ENCODE data around the gene LRRC4B.
"Not testable (repeated sequence)": the region's sequence is repeated elsewhere in the genome, so short reads cannot be mapped to it uniquely, and the experiment has no call there.

LRRC4B gene

DNA sequence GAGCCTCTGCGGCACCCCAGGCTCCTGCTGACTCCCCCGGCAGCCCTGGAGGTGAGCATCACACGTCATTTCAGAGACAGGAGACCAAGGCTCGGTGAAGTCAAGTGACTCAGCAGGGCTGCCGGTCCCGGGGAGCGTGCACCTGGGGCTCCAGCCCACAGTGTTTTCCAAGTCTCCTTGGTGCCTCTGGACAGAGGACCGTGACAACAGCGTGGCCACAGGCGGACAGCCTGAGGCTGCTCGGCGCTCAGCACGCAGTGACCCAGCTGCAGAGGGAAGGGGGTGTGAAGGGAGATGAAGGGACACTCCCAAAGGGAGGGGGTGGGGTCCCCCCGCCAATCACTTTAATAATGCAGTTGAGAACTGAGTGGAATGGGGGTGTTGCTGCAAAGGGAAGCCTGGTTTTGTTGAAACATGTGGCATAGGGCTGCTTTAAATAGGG, 37.0 kb downstream of the LRRC4B start:
- Mint-ChIP-seq H3K27ac (no peak overlapping the region), H3K27me3 (ENCODE audit: low read depth) (no peaks in the 10 kb centered on the region), H3K4me1 (ENCODE audit: low read depth) (no peaks in the 10 kb centered on the region), H3K9me3 (peaks cover 5% of the 10 kb centered on the region), H3K36me3 (ENCODE audit: low read depth) (no peaks in the 10 kb centered on the region), H3K4me3 (no peak overlapping the region)

DNA sequence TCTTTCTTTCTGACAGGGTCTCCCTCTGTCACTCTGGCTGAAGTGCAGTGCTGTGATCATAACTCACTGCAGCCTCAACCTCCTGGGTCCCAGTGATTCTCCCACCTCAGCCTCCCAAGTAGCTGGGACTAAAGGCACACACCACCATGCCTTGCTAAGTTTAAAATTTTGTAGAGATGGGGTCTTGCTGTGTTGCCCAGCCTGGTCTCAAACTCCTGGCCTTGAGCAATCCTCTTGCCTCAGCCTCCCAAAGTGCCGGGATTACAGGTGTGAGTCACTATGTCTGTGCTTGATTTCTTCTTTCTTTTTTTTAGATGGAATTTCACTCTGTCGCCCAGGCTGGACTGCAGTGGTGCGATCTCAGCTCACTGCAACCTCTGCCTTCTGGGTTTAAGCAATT, 40.2 kb downstream of the LRRC4B start:
- not testable (repeated sequence) for H3K4me1 Mint-ChIP-seq (ENCODE audit: low read depth); H3K9me3 Mint-ChIP-seq; H3K27me3 Mint-ChIP-seq (ENCODE audit: low read depth); H3K36me3 Mint-ChIP-seq (ENCODE audit: low read depth); H3K4me3 Mint-ChIP-seq; H3K27ac Mint-ChIP-seq

DNA sequence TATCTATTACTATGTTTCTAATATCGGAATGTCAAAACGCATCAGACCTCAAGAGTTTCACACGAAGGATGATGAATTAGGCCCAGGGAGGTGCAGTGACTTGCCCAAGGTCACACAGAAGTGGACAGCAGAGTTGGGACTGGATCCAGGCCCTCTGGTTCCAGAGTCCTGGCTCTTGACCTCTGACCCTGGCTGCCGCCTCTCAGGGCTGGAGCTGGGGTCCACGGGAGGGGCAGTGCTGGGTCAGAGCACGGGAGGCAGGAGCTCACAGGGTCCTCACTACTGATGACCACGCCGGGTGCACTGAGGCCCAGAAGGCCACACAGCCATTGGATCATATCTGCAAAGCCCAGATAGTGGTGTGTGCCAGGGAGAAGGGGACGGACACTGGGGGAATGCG, 45.4 kb downstream of the LRRC4B start:
- Mint-ChIP-seq H3K36me3 (ENCODE audit: low read depth) (no peaks in the 10 kb centered on the region), H3K4me3 (no peak overlapping the region), H3K9me3 (no peaks in the 10 kb centered on the region), H3K4me1 (ENCODE audit: low read depth) (no peaks in the 10 kb centered on the region), H3K27me3 (ENCODE audit: low read depth) (no peaks in the 10 kb centered on the region), H3K27ac (no peak overlapping the region)

DNA sequence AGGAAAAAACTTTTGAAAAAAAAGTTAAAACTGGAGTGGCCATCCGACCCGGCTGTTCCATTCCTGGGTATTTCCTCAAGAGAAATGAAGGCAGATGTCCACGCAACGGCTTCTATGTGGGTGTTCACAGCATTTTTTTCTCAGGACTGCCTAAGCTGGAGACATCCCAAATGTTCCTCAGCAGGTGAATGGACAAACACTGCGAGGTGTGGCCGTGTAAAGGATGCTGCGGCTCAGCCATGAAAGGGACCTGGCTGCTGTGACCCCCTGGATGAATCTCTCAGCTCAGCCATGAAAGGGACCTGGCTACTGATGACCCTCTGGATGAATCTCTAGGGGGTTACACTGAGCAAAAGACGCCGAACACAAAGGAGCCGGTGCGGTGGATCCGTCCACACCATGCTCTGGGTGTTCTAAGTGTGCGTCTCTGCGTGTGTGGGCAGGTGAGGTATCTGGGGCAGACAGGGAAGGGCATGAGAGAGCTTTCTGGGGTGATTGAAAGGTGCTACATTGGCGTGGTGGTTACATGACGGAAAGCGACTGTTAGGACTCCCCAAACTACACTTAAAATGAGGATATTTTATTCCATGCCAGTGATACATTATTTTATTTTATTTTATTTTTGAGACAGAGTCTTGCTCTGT, 47.3 kb downstream of the LRRC4B start:
- Mint-ChIP-seq H3K4me3 (no peak overlapping the region), H3K4me1 (ENCODE audit: low read depth) (no peaks in the 10 kb centered on the region), H3K27ac (no peak overlapping the region), H3K36me3 (ENCODE audit: low read depth) (no peaks in the 10 kb centered on the region), H3K9me3 (no peaks in the 10 kb centered on the region), H3K27me3 (ENCODE audit: low read depth) (no peaks in the 10 kb centered on the region)

DNA sequence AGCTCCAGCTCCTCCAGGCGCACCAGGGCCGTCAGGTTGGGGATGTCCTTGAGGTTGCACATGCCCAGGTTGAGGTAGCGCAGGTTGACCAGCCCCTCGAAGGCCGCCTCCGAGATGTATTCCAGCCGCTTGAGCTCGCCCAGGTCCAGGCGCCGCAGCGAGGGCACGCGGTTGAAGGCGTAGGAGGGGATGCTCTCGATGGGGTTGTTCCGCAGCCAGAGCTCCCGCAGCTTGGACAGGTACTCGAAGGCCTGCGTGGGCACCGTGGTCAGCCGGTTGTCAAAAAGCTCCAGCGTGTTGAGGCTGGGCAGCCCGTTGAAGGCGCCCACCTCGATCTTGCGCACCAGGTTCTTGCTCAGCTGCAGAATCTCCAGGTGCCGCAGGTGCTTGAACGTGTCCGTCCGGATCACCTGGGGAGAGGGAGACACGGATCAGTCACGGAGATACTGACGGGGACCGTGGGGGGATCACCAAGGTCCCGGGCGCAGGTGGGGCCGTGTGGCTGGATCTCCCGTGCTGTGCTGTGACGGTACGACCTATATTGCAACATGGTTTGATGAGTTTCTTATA, 49.1 kb downstream of the LRRC4B start:
- Mint-ChIP-seq H3K27ac (no peak overlapping the region), H3K27me3 (ENCODE audit: low read depth) (no peaks in the 10 kb centered on the region), H3K36me3 (ENCODE audit: low read depth) (no peaks in the 10 kb centered on the region), H3K4me1 (ENCODE audit: low read depth) (no peaks in the 10 kb centered on the region), H3K9me3 (no peaks in the 10 kb centered on the region), H3K4me3 (no peak overlapping the region)

DNA sequence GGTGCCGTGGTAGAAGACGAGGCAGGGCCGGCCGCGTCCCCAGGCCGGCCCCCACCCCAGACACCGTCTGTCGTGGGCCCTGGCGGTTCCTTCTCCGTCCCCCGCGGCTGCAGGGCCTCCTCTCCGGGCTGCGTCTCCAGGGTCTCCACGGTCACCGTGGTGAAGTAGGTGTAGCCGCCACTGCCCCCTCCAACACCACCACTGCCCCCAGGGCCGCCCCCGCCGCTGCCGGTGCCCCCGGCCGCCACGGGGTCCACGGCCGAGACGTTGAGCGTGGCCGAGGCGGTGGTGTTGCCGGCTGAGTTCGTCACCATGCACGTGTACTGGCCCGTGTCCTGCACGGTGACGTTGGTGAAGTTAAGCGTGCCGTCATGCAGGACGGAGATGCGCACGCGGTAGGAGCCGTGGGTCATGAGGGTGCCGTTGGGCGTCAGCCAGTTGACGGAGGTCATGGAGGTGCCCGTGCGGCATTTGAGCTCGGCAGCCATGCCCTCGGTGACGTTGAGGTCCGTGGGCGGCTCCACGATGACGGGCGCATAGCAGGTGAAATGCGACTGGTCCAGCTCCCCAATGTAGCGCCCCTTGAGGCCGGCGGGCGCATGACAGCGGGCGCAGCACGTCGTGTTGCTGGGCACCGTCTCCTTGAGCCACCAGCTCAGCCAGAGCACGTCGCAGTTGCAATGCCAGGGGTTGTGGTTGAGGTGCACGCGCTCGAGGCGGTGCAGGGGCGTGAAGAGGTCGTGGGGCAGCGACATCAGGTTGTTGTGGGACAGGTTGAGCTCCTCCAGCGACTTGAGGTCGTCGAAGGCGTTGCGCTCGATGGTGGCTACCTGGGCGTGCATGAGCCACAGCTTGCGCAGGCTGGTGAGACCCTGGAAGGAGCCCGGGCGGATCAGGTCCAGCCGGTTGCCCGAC, 49.9 kb downstream of the LRRC4B start:
- Mint-ChIP-seq H3K27me3 (ENCODE audit: low read depth) (no peaks in the 10 kb centered on the region), H3K4me3 (no peak overlapping the region), H3K27ac (no peak overlapping the region), H3K36me3 (ENCODE audit: low read depth) (no peaks in the 10 kb centered on the region), H3K9me3 (no peaks in the 10 kb centered on the region), H3K4me1 (ENCODE audit: low read depth) (no peaks in the 10 kb centered on the region)

DNA sequence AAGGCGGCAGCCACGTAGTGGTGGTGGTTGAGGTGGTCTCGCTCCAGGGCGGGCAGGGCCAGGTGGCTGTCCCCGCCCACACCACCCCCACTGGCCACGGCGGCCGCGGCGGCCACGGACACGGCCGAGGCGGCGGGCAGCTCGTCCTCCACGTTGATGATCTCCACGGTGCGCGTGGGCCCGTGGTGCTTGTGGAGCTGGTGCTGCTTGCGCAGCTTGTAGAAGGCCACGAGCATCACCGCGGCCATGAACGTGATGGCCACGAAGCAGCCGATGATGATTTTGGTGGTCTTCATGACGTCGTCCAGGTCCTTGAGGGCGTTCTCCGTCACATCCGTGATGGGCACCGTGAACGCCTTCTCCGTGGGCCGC, 50.5 kb downstream of the LRRC4B start:
- Mint-ChIP-seq H3K27me3 (ENCODE audit: low read depth) (no peaks in the 10 kb centered on the region), H3K4me1 (ENCODE audit: low read depth) (no peaks in the 10 kb centered on the region), H3K27ac (no peak overlapping the region), H3K9me3 (no peaks in the 10 kb centered on the region), H3K36me3 (ENCODE audit: low read depth) (no peaks in the 10 kb centered on the region), H3K4me3 (no peak overlapping the region)

DNA sequence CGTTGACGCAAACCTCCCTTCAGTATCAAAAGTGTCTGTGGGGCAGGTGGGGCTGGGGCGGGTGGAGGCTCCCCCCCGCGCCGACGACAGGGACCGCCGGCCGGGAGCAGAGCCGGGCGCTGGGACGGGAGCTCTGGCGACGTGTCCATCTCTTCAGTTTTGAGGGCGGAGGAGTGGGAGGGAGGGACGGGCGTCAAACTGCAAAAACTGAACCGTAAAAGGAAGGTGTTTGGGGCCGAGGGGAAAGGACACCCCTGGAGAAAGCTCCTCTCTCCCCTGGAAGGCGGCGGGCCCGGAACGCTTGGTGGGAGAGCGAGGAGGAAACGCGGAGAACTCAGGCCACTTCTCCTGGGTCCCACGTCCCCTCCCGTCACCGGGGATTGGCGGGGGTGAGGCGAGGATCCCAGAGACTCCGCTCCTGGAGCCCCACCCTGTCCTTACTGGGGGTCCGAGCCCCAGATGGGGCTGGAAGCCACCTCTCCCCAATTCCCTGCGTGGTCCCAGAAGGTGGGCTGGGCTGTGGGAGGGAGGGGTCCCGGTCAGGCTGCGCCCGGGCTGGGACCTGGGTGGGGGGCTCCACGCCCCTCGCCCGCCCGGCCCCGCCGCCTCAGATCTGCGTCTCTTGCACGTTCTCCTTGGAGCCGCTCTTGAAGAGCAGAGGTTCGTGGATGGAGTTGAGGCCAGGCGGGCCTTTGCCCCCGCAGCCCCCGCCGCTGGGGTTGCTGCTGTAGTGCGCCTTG, 51.1 kb downstream of the LRRC4B start:
- Mint-ChIP-seq H3K27ac (no peak overlapping the region), H3K9me3 (no peaks in the 10 kb centered on the region), H3K4me1 (ENCODE audit: low read depth) (no peaks in the 10 kb centered on the region), H3K27me3 (ENCODE audit: low read depth) (no peaks in the 10 kb centered on the region), H3K36me3 (ENCODE audit: low read depth) (no peaks in the 10 kb centered on the region), H3K4me3 (no peak overlapping the region)

DNA sequence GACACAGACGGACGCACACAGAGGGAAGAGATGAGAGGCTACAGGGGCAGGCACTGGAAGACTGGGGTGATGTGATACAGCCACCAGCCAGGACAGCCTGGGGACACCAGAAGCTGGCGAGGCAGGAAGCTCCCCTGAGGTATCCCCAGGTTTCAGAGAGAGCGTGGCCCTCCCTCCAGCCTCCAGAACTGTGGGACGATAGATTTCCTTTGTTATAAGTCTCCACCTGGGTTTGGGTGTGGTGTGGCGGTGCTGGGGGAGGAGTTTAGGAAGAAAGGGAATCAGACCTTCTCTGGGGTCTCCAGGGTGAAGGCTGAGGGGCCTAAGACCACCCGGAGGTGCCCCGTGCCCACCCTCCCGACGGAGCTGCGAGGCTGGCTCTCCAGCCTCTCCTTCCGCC, 51.8 kb downstream of the LRRC4B start:
- Mint-ChIP-seq H3K9me3 (no peaks in the 10 kb centered on the region), H3K4me3 (no peak overlapping the region), H3K36me3 (ENCODE audit: low read depth) (no peaks in the 10 kb centered on the region), H3K27me3 (ENCODE audit: low read depth) (no peaks in the 10 kb centered on the region), H3K27ac (no peak overlapping the region), H3K4me1 (ENCODE audit: low read depth) (peaks cover 2% of the 10 kb centered on the region)

DNA sequence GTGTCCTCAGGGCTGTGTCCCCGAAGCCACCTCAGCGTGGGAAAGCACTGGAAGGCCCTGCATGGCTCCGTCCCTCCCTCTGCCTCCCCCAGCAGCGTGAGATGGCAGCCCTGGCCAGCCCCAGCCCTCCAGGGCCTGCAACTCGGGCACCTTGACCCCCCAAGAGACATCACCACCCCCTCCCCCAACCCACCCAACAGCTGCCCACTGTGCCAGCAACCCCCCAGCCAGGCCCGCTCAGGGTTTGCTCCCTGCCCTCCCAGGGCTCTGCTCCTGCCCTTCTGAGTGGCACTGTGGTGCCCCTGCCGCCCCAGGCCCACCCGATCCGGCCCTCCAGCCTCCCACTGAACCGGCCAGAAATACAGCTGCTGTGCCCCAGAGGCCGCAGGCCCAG, 53.1 kb downstream of the LRRC4B start:
- Mint-ChIP-seq H3K27me3 (ENCODE audit: low read depth) (no peaks in the 10 kb centered on the region), H3K36me3 (ENCODE audit: low read depth) (peaks cover 3% of the 10 kb centered on the region), H3K4me3 (no peak overlapping the region), H3K27ac (no peak overlapping the region), H3K9me3 (no peaks in the 10 kb centered on the region), H3K4me1 (ENCODE audit: low read depth) (peaks cover 9% of the 10 kb centered on the region)

DNA sequence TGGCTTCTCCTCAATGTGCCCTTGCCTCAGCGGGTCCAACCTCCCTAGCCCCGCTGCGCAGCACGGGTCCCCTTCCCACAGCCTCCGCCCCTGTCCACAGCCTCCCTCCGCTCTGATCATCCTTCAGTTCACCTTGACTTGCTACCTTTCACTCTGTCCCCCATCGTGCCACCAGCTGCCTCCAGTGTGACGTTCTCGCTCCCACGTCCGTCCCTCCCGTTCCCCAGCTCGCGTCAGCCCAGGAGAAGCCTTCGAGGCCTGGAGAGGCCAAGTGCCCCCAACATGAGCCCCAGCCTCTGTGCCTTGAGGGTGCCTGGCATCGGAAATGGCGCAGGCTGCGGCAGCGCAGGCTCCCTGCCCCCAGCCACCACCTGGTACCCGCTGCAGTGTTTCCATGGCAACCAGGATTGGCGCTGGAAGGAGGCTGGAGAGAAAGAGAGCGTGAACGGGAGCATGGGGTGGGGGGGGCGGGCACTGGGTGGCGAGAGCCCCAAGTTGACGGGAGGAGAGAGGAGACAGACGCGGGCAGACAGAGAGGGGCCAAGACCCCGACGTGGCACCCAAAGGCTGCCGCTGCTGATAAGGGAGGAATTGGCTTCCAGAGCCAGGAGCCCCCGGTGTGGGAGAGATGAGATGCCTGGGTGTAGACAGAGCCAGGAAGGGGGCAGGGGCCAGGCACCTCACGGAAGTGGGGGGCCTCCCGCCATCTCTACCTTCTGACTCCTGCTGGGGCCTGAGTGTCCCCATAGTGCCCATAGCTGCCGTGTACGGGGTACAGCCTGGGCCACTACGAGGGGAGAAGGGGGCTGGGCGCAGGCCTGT, 53.7 kb downstream of the LRRC4B start:
- H3K9me3 Mint-ChIP-seq, result no peaks in the 10 kb centered on the region
- H3K36me3 Mint-ChIP-seq (ENCODE audit: low read depth), result peaks cover 3% of the 10 kb centered on the region
- H3K27ac Mint-ChIP-seq, result no peak overlapping the region
- H3K4me1 Mint-ChIP-seq (ENCODE audit: low read depth), result peaks cover 9% of the 10 kb centered on the region
- no peaks in the 10 kb centered on the region for H3K27me3 Mint-ChIP-seq (ENCODE audit: low read depth)
- no peak overlapping the region for H3K4me3 Mint-ChIP-seq

DNA sequence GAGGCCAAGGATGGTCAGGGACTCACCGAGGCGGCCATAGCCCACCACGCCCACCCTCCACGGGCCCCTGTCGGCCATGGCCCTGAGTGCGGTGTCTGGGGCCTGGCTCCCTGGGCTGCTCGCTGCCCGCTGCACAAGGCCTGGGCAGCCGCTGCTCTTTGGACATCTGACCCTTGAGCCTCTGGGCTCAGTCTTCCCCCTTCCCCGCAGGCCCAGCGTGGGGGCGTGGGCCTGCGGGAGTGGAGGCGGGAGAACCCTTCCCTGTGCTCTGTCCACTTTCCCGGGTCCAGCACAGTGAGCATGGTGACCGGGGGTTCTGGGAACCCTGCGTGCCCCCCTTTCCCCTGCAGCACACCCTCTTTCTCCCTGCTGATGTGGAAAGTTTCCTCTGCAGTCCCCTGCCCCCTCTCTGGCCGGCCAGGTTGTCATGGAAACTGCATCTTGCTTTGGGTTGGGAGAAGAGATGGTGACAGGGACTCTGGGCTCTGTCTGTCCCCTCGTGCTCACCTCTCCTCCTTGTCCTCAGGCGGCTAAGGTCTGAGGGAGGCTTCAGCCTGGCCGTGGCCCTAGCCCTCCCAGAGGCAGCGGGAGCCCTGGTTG, 54.4 kb downstream of the LRRC4B start, which contains the start of gene ASPDH:
ASPDH (minus strand) TSS at position 168 of the 600 bp plus-strand sequence; CDS start at position 78, 90 bp downstream.
- Mint-ChIP-seq H3K36me3 (ENCODE audit: low read depth) (peaks cover 3% of the 10 kb centered on the region), H3K27ac (peak within 1 kb of the TSS; percentile 67), H3K4me1 (ENCODE audit: low read depth) (peaks cover 13% of the 10 kb centered on the region), H3K27me3 (ENCODE audit: low read depth) (no peaks in the 10 kb centered on the region), H3K4me3 (no peak within 1 kb of the TSS), H3K9me3 (no peaks in the 10 kb centered on the region)

DNA sequence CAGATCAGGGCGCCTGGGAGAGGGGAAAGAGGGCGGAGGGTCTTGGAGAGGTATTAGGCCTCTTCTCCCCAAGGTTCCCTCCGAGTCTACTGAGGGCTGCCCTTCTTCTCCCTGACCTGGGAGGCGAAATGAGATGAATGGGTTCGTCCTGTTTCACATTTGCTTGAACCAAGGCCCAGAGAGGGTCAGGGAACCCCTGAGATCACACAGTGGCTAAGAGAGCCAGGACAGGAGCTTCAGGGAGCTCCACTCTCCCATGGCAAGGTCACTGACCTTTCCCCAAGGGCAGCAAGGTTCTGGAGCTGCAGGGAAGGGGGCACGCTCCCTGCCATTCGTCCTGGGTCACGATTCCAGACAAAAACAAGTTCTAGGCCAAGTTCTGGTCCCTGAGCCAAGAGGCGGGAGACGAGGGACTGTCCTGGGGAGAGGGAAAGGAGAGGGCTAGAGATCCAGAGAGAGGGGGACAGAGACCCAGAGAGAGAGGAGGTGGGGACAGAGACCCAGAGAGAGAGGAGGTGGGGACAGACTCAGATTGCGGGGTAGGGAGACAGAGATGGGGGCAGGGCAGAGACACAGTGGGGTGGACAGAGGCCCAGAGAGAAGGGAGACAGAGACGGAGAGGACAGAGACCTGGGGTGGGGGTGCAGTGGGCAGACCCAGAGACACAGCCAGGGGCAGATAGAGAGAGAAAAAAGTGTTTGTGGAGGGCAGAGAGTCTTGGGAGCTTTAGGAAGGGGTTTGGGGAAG, 55.1 kb downstream of the LRRC4B start:
- Mint-ChIP-seq H3K27ac (peak overlapping the region; percentile 67), H3K4me1 (ENCODE audit: low read depth) (peaks cover 15% of the 10 kb centered on the region), H3K9me3 (no peaks in the 10 kb centered on the region), H3K36me3 (ENCODE audit: low read depth) (peaks cover 6% of the 10 kb centered on the region), H3K4me3 (no peak overlapping the region), H3K27me3 (ENCODE audit: low read depth) (no peaks in the 10 kb centered on the region)

Data from T-helper 1 cell treated with Interleukin-12 subunit alpha and Interleukin-12 subunit beta and Interleukin-4 antibody, amounts not matched to agents 30 μg/mL and 1 μg/mL, for 36 hours (primary cell).